ENCODE data around the gene GLYR1.

- no peak for TF ChIP-seq CTCF (IDR thresholded peaks at IDR 0.05; ENCODE audit: poor library complexity, severe bottlenecking)
- TF ChIP-seq EZH2 (IDR thresholded peaks at IDR 0.05; ENCODE audit: borderline replicate concordance, insufficient read depth, low read length, poor library complexity, severe bottlenecking): no peak
- TF ChIP-seq POLR2AphosphoS5 (IDR thresholded peaks at IDR 0.05): no peak
- no peak for TF ChIP-seq RAD21 (conservative IDR thresholded peaks at IDR 0.05)
- no peak for TF ChIP-seq TAF1 (IDR thresholded peaks at IDR 0.05; ENCODE audit: low read depth)
- TF ChIP-seq EP300 (conservative IDR thresholded peaks at IDR 0.05; ENCODE audit: poor library complexity, severe bottlenecking): no peak
- no peak for TF ChIP-seq REST (IDR thresholded peaks at IDR 0.05; ENCODE audit: borderline replicate concordance)
- TF ChIP-seq SMC3 (conservative IDR thresholded peaks at IDR 0.05; ENCODE audit: poor library complexity): no peak
- TF ChIP-seq MXI1 (conservative IDR thresholded peaks at IDR 0.05; ENCODE audit: poor library complexity, severe bottlenecking): no peak
These were observed 77.8 kb downstream of the GLYR1 start for GRCh38 chr16:4769306-4769638.

Measured in neural cell (in vitro differentiated cells).